GM04503 (cell line): ENCODE data around the gene CFAP90.

Experiments used
- DNase-seq: peaks from one replicate; pipeline ENCODE4 v3.0.0-alpha.2; 2012; ENCODE audit warnings: low read depth

Gene CFAP90

DNA sequence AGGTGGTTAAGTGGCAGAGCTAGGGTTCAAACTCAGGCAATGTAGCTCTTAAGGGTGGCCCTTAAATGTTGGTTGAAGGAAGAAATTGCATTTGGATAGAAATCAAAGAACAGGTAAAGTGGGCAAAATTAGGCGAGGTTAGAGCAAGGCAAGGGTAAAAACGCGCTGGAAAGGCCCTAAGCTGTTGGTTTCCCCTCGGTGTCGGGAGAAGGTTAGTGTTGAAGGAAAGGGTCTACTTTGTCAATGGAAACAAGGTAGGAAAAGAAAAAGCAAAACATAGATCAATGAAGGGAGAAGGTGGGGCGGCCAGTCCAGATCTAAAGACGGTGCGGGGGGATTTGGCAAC lies 17.5 kb upstream of the CFAP90 start:
- no peak for DNase-seq

DNA sequence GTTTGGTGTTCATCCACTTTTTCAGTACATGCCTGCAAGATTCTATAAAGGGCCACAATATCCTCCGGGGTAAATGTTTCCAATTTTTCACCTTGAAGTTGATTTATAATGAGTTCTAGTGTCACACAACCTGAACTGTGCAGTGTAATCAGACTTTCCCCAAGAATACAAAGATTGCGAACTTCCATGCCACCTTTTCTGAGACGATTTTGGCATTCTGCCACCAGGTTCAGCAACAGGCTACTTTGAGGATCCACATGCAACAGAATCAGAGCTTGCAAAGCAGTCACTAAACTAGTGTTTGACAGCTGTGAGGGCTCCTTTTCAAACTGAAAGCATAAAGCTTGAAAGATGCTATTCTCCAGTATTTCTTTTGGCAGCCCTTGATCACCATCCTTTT lies 16.3 kb upstream of the CFAP90 start:
- DNase-seq, result no peak

GRCh38 chr5:7866196-7866595 lies 15.3 kb upstream of the CFAP90 start:
- DNase-seq, result no peak

DNA sequence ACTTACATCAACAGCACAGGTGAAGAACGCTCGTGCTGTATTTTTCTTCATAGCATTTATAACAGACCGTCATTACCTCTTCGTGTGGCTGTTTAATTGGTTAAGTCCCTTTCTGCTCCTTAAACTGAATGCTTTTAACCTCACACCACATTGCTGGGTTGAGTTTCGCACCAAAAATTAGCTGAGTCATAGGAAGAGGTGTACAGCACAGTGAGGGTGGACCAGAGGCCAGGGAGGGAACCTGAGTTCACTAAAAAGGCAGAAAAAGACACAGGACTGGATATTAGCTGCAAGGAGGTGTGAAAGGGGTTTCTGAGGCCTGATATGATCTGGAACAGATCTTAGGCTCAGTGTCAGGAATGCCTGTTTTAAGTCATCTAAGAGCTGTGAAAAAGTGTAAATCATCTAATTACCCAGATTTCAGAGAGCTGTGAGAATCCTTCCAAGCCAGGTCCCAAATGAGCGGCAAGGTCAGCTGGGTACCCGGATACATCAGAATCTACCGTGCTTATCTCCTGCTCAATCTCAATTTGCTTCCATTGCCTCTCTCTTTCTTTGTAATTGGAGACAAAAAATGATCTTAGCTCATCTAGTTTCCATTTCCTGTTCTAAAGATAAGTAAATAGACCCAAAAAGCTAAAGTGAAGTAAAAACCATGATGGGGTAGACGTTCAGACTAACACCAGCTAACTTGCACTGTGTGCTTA lies 7.1 kb upstream of the CFAP90 start:
- DNase-seq, result no peak

DNA sequence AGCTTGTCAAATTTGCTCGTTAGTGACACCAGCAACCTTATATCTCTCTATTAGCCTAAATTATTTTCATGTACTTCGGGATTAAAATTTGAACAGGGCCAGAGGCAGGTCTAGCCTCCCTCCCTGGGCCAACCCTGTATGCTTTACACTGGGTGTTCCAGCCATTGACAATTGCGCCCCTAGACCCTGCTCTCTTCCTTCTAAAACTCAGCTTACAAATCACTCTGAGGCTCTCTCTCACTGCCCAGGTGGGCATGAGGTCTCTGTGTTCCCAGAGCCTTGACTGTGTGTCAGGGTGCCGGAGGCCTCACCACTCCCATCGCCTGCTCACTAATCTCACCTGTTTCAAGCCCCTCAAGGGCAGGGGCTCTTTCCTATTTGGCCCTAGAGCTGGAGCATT lies 6.4 kb upstream of the CFAP90 start:
- DNase-seq, result no peak

GRCh38 chr5:7856855-7857254 lies 5.9 kb upstream of the CFAP90 start:
- no peak for DNase-seq

DNA sequence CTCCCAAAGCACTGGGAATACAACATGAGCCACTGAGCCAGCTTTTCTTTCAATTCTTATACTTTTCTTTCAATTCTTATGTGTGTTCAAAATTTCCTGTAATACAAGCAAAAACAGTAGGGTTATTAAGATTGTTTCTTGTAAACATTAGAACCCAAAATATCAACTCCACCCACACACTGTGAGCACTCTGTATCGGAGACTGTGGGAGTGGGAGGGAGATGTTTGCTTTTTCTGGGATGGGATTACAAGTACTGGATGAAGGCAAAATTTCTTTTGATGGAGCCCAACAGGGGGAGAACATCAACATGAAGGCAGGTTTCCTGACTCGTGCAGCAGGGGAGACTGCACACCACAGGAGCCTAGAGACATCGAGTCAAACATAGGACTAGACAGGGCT lies 4.7 kb upstream of the CFAP90 start:
- DNase-seq, result no peak

DNA sequence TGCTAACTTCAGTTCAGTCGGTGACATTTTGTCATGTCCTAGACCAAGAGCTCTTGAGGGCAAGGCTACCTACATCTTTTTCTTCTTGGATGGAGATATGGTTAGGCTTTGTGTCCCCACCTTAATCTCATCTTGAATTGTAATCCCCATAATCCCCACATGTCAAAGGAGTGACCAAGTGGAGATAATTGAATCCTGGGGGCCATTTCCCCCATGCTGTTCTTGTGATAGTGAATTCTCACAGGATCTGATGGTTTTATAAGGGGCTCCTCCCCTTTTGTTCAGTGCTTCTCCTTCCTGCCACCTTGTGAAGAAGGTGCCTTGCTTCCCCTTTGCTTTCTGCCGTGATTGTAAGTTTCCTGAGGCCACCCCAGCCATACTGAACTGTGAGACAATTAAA lies 2.1 kb upstream of the CFAP90 start:
- DNase-seq, result no peak

- DNase-seq, result no peak
These were observed 1.6 kb upstream of the CFAP90 start for GRCh38 chr5:7852542-7852941.

DNA sequence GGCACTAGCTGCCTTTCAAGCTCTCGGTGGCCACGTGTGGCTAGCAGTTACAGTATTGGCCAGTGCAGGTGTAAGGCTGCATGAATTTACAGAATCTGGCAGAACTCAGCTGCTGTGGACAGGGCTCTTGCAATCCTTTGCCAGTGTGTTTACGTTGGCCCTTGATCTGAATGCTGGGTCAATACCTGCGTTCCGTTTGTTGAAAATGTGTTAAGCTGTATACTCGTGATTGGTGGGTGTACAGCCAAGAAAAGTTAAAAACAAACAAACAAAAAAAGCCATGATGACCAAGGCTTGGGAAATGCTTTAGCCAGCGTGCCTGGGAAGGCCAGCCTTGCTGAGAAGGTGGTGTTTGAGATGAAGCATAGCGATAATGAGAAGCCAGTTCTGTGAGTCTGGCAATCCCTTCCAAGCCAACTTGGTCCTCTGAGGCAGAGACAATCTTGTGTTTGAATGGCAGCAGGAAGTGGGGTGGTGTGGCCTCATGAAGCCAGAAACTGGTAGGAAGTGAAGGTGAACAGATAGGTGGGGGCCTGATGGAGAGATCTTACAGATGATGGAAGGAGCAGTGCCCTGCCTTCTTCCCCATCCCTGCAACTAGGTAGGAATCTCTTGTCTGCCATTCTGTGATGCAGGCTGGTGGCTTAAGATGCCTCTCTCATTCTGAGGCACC lies 820 bp upstream of the CFAP90 start:
- DNase-seq, result no peak

- DNase-seq, result no peak
These were observed 283 bp upstream of the CFAP90 start for GRCh38 chr5:7851240-7851592.

DNA sequence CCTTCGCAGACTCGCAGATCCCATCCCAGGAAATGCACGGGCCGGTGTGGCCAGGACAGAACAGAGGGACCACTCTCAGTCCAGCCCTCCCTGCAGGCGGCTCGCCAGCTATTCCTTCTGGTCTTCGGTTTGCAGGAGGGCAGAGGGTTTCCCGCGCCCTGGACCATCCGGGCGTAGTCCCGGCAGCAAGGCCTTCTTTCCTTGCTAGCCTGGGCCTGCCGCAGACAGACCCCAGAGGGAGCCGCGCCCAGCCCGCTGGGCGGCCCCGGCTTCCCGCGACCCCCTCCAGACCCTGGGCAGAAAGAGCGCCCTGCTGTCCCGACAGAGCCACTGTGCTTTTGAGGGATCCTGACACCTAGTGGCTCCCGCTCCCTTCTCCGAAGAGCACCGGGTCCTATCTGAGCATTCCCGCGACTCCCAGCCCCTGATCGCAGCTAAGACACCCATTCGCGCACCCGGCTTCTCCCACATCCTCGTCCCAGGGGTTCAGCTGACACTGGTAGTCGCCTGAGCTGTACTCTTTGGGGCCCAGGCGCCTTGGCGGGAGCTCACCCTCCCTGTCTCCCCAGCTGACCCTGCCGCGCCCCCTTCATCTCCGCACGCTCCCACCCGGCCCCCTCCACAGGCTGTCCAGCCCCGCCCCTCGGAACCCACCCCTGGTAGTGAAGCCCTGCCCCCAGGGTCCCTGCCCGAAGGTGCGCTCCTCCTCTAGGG lies 1.1 kb downstream of the CFAP90 start:
- DNase-seq, result no peak

DNA sequence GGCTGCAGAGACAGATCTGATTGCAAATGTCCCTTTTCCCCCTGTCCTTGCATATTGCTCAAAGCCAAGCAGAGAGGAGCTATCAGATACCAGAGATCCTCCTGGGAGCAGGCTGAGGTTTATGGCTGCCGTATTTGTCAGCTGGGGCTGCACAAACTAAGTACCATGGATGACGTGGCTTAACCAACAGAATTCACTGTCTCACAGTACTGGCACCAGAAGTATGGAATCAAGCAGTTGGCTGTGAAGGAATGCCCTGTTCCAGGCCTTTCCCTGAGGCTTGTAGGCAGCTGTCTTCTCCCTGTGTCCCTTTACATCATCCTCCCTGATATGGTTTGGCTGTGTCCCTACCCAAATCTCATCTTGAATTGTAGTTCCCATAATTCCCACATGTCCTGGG lies 2.6 kb downstream of the CFAP90 start:
- no peak for DNase-seq

DNA sequence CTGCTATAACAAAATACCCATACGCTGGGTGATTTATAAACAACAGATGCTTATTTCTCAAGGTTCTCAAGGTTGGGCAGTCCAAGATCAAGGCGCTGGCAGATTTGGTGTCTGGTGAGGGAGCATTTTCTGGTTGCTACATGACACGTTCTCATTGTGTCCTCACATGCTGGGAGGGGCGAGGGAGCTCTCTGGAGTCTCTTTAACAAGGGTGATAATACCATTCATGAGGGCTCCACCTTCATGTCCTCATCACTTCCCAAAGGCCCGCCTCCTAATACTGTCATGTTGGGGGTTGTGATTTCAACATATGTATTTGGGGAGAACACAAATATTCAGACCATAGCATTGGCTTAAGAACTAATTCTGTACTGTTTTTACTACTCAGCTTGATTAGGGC lies 4.6 kb downstream of the CFAP90 start:
- no peak for DNase-seq

DNA sequence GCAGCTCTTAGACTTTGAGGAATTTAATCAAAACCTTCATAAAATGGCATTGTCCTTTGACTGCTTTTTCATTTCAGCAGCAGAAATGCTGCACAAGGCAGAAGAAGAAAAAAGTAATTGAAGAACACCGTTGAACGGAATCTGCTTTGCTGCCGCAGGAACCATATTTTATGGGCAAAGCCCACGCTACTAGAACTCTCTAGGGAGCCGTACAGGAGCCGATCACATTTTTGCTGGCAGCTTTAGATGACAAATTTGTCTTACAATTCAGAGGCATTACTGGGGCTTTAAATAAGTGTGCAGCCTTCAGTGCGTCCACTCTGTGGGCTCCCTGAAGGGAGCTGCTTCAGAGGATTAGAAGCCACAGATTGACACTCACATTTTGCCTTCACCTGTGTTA lies 5.4 kb downstream of the CFAP90 start:
- DNase-seq, result no peak

DNA sequence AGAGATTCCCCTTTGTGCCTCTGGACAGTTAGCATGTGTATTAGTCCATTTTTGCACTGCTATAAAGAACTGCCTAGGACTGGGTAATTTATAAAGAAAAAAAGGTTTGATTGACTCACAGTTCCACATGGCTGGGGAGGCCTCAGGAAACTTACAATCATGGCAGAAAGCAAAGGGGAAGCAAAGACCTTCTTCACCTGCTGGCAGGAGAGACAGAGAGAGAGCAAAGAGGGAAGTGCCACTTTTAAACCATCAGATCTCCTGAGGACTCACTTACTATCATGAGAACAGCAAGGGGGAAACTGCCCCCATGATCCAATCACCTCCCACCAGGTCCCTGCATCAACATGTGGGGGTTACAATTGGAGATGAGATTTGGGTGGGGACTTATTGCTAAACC lies 6.0 kb downstream of the CFAP90 start:
- DNase-seq, result no peak

DNA sequence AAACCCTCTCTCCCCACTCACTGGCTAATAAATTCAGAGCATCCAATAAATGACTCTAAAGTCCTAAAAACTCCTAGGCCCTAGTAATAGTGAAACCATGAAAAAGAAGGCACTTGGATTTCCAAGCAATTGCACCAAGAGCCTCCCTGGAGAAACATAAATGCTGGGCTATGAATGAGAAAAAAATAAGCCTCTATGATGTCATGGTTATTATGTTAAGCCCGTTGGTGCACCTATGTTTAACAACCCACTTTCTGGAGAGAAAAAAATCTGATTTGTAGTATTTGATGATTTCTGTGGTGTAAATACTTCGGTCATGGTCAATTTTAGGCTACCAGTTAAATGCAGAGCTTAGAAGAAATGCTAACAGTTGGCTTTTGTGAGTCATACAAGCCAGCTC lies 8.4 kb downstream of the CFAP90 start:
- no peak for DNase-seq

DNA sequence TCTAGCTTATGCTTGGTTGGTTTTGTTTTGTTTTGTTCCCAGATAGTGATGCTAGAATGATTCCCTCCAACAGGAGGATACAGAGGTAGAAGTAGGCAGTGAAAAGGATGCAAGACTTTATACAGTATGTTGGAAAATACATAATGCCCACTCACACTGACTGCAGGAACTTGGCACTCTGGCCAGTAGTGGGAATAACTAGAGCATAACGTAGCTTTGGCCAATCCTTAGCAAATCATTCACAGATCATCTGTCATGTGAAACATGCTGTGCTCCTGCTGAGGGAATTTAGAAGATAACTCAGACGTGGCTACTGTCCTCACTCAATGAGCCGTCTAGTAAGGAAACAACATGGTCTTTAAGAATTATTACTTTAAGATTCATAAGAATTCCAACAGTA lies 13.5 kb downstream of the CFAP90 start:
- no peak for DNase-seq

DNA sequence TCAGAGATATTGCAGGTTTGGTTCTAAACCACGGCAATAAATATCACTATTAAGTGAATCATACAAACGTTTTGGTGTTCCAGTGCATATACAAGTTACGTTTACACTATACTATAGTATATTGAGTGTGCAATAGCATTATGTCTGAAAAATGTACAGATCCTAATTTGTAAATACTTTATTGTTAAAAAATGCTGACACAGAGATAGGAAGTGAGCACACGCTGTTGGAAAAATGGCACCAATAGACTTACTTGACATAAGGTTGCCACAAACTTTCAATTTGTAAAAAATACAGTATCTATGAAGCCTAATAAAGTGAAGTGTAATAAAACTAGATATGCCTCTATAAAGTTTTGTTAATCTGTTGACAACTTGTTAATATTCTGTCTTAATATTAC lies 16.0 kb downstream of the CFAP90 start:
- no peak for DNase-seq

- no peak for DNase-seq
These were observed 22.7 kb downstream of the CFAP90 start for GRCh38 chr5:7828269-7828668.

- DNase-seq, result no peak
These were observed 23.3 kb downstream of the CFAP90 start for GRCh38 chr5:7827610-7828009.

GRCh38 chr5:7825630-7826029 lies 25.3 kb downstream of the CFAP90 start:
- no peak for DNase-seq

DNA sequence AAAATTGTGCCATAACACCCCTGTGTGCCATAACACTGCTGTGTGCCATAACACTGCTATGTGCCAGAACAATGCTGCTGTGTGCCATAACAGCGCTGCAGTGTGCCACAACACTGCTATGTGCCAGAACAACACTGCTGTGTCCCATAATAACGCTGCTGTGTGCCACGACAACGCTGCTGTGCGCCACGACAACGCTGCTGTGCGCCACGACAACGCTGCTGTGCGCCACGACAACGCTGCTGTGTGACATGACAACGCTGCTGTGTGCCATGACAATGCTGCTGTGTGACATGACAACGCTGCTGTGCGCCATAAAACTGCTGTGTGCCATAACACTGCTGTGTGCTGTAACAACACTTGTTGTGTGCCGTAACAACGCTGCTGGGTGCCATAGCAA lies 25.9 kb downstream of the CFAP90 start:
- no peak for DNase-seq

GRCh38 chr5:7823594-7823993 lies 27.3 kb downstream of the CFAP90 start:
- DNase-seq, result no peak
